Loucy (cell line): ENCODE measurements around the gene TPSD1.
"Not testable (repeated sequence)": the region's sequence is repeated elsewhere in the genome, so short reads cannot be mapped to it uniquely, and the experiment has no call there.

Experiments used
- H2AFZ ChIP-seq: fragments of 200-600 bp; sonication (generic); 2 replicates; pipeline ENCODE4 v1.6.0; 2016; ENCODE audit warnings: antibody characterized with exemption, mild to moderate bottlenecking, low read length, moderate library complexity
- H3F3A ChIP-seq: fragments of 200-600 bp; 2 replicates; pipeline ENCODE4 v1.6.0; 2016; ENCODE audit warnings: antibody characterized with exemption, low read depth, mild to moderate bottlenecking
- H3K27me3 ChIP-seq: fragments of 200-600 bp; sonication (generic); 2 replicates; pipeline ENCODE4 v1.6.1; 2014; ENCODE audit warnings: low read length, mild to moderate bottlenecking; ENCODE audit not compliant: insufficient read depth, poor library complexity, severe bottlenecking
- H3K36me3 ChIP-seq: fragments of 200-600 bp; sonication (generic); 2 replicates; pipeline ENCODE4 v1.6.1; 2016; ENCODE audit warnings: low read length; ENCODE audit not compliant: insufficient read depth
- H3K4me1 ChIP-seq: fragments of 200-600 bp; sonication (generic); 2 replicates; pipeline ENCODE4 v1.5.1; 2014; ENCODE audit warnings: low read length, mild to moderate bottlenecking; ENCODE audit not compliant: insufficient read depth, poor library complexity, severe bottlenecking
- H3K4me2 ChIP-seq: fragments of 200-600 bp; sonication (generic); 2 replicates; pipeline ENCODE4 v1.6.0; 2014; ENCODE audit warnings: antibody characterized with exemption, low read length, low read depth, mild to moderate bottlenecking; ENCODE audit not compliant: poor library complexity, severe bottlenecking
- H3K4me3 ChIP-seq: fragments of 200-600 bp; sonication (generic); 2 replicates; pipeline ENCODE4 v1.5.1; 2014; ENCODE audit warnings: low read length, mild to moderate bottlenecking, mixed read lengths; ENCODE audit not compliant: poor library complexity, severe bottlenecking
- H3K79me2 ChIP-seq: fragments of 200-600 bp; sonication (generic); 2 replicates; pipeline ENCODE4 v1.6.1; 2014; ENCODE audit warnings: low read length; ENCODE audit not compliant: insufficient read depth
- H3K9ac ChIP-seq: fragments of 200-600 bp; sonication (generic); 2 replicates; pipeline ENCODE4 v1.6.0; 2014; ENCODE audit warnings: mild to moderate bottlenecking, low read depth, low read length, moderate library complexity; ENCODE audit not compliant: poor library complexity, severe bottlenecking
- H3K9me2 ChIP-seq: fragments of 200-600 bp; sonication (generic); replicated peaks from 2 replicates; pipeline ENCODE4 v1.6.1; 2016; ENCODE audit warnings: low read depth, low read length, mixed read lengths
- H3K9me3 ChIP-seq: fragments of 200-600 bp; sonication (generic); 2 replicates; pipeline ENCODE4 v1.6.1; 2014; ENCODE audit warnings: mild to moderate bottlenecking, antibody characterized with exemption, low read length, low read depth; ENCODE audit not compliant: insufficient read depth
- H4K20me1 ChIP-seq: fragments of 200-600 bp; sonication (generic); 2 replicates; pipeline ENCODE4 v1.6.0; 2014; ENCODE audit warnings: antibody characterized with exemption, low read length, mild to moderate bottlenecking; ENCODE audit not compliant: insufficient read depth, poor library complexity, severe bottlenecking
- CTCF ChIP-seq: fragments of 200-600 bp; sonication (generic); conservative IDR thresholded peaks from 2 replicates; pipeline ENCODE4 v1.5.1; 2014; ENCODE audit warnings: mild to moderate bottlenecking, antibody characterized with exemption, low read length
- EZH2phosphoT487 ChIP-seq: fragments of 200-600 bp; IDR thresholded peaks from 2 replicates; pipeline ENCODE4 v1.6.1; 2018; ENCODE audit warnings: antibody characterized with exemption, mild to moderate bottlenecking, moderate library complexity, borderline replicate concordance

The TPSD1 gene

GRCh38 chr16:1223355-1224214 lies 32.3 kb upstream of the TPSD1 start:
- no peak overlapping the region for H3K4me3 ChIP-seq
- H3K9ac ChIP-seq = no peak overlapping the region
- no peaks in the 10 kb centered on the region for H3F3A ChIP-seq
- no peaks in the 10 kb centered on the region for H3K9me2 ChIP-seq
- H3K9me3 ChIP-seq = no peaks in the 10 kb centered on the region
- no peaks in the 10 kb centered on the region for H3K36me3 ChIP-seq
- no peaks in the 10 kb centered on the region for H3K4me1 ChIP-seq
- H3K27me3 ChIP-seq = no peaks in the 10 kb centered on the region
- H3K79me2 ChIP-seq = no peaks in the 10 kb centered on the region
- no peak overlapping the region for H2AFZ ChIP-seq
- no peak overlapping the region for H3K4me2 ChIP-seq
- no peaks in the 10 kb centered on the region for H4K20me1 ChIP-seq
- no peak for TF ChIP-seq CTCF
- no peak for TF ChIP-seq EZH2phosphoT487

- H3K4me1 ChIP-seq = no peaks in the 10 kb centered on the region
- no peaks in the 10 kb centered on the region for H3K9me3 ChIP-seq
- H3K36me3 ChIP-seq = no peaks in the 10 kb centered on the region
- no peak overlapping the region for H2AFZ ChIP-seq
- no peaks in the 10 kb centered on the region for H3K9me2 ChIP-seq
- no peak overlapping the region for H3K9ac ChIP-seq
- TF ChIP-seq CTCF = no peak
- H3K27me3 ChIP-seq = no peaks in the 10 kb centered on the region
- no peaks in the 10 kb centered on the region for H4K20me1 ChIP-seq
- H3K4me2 ChIP-seq = no peak overlapping the region
- no peaks in the 10 kb centered on the region for H3K79me2 ChIP-seq
- no peak overlapping the region for H3K4me3 ChIP-seq
- H3F3A ChIP-seq = no peaks in the 10 kb centered on the region
Measured at GRCh38 chr16:1224558-1224957, 31.3 kb upstream of the TPSD1 start.

- Histone ChIP-seq H2AFZ (no peak within 1 kb of the TSS), H3K27me3 (no peaks in the 10 kb centered on the region), H3K9me2 (no peaks in the 10 kb centered on the region), H3K9me3 (no peaks in the 10 kb centered on the region), H3K9ac (no peak within 1 kb of the TSS), H3F3A (no peaks in the 10 kb centered on the region), H3K4me3 (no peak within 1 kb of the TSS), H4K20me1 (no peaks in the 10 kb centered on the region), H3K4me2 (no peak within 1 kb of the TSS), H3K79me2 (no peaks in the 10 kb centered on the region), H3K36me3 (no peaks in the 10 kb centered on the region), H3K4me1 (no peaks in the 10 kb centered on the region)
- TF ChIP-seq CTCF = no peak
- no peak for TF ChIP-seq EZH2phosphoT487
Measured at GRCh38 chr16:1225051-1225451, 30.8 kb upstream of the TPSD1 start, which contains the start of gene TPSG1. Gene TPSG1 (minus strand): TSS chr16:1225268. CDS start chr16:1225252, 16 bp downstream.

- not testable (repeated sequence) for H3K27me3 ChIP-seq, H4K20me1 ChIP-seq, H3K4me3 ChIP-seq, H3K9me2 ChIP-seq, H3K36me3 ChIP-seq, H3K79me2 ChIP-seq, H3K9me3 ChIP-seq, H3K4me2 ChIP-seq, H3F3A ChIP-seq, H3K9ac ChIP-seq, H2AFZ ChIP-seq, H3K4me1 ChIP-seq
Measured at GRCh38 chr16:1225728-1226311, 30.0 kb upstream of the TPSD1 start.

- not testable (repeated sequence) for H3K4me2 ChIP-seq, H4K20me1 ChIP-seq, H3K79me2 ChIP-seq, H3K4me3 ChIP-seq, H2AFZ ChIP-seq, H3K27me3 ChIP-seq, H3F3A ChIP-seq, H3K36me3 ChIP-seq, H3K9me3 ChIP-seq, H3K9me2 ChIP-seq, H3K9ac ChIP-seq, H3K4me1 ChIP-seq
Measured at GRCh38 chr16:1226692-1227091, 29.2 kb upstream of the TPSD1 start.
